ENCODE measurements around the gene TCF23.
"Not testable (repeated sequence)": the region's sequence is repeated elsewhere in the genome, so short reads cannot be mapped to it uniquely, and the experiment has no call there.

- TF ChIP-seq ATF3 (CRISPR knock-in tag; conservative IDR thresholded peaks at IDR 0.05); ZBTB21 (CRISPR knock-in tag; IDR thresholded peaks at IDR 0.05; ENCODE audit: borderline replicate concordance); MAX (CRISPR knock-in tag; IDR thresholded peaks at IDR 0.05): not testable (repeated sequence)
These were observed 38.0 kb upstream of the TCF23 start for GRCh38 chr2:27110603-27111352.
